Medulla oblongata (tissue), 1 donor: ENCODE results near the gene ACACB.
A peak's percentile ranks its signal among the peaks of the same experiment; 100 is the strongest.

Source experiments
- DNase-seq: peaks from one replicate; pipeline ENCODE4 v3.0.0-alpha.2; 2015; ENCODE audit errors: extremely low spot score

Gene ACACB

DNA sequence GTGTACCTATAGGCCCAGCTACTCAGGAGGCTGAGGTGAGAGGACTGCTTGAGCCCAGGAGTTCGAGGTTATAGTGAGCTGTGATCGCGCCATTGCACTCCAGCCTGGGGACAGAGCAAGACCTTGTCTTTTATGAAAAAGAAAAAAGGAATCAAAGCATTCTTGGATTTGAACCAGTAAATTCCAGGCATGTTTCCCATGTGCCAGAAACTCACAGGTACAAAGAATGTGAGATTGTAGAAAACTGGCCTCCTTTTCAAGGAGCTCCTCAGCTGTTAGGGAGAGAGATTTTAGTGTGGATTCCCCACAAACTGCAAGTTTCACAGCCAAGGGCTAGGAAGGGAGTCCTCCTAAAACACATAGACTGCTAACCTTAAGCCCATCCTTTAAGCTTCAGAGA, 97.7 kb downstream of the ACACB start:
- no peak for DNase-seq

DNA sequence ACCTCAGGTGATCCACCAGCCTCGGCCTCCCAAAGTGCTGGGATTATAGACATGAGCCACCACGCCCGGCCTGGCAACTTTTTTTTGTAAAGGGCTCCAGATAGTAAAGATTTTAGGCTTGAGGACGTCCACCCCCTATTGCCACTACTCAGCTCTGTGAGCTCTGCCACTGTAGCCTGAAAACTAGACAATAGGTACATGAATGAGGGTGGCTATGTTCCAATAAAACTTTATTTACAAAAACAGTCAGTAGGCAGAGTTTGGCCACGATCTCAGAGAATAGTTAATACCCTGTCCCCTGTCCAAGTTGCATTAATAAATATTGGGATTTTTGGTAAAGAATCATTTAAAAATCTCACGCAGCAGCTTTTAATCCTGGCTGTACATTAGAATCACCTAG, 102.6 kb downstream of the ACACB start:
- DNase-seq: no peak

DNA sequence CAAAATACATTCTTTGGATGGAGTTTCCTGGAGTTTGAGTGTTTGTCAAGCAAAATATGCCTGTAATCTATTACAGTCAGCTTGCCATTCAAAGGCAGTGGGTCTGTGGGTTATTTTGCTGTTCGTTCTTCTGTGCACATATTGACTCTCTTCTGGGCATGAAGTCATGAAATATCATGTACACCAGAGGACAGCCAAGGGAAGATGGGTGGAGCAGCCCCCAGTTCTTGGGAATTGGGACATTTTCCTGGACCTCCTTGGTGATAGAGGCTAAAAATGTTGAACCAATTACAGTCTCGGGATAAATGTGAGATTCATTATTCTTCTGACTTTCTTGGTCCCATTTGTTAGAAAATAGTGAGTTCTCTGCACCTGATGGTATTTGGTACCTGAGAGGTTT, 103.6 kb downstream of the ACACB start:
- no peak for DNase-seq

DNA sequence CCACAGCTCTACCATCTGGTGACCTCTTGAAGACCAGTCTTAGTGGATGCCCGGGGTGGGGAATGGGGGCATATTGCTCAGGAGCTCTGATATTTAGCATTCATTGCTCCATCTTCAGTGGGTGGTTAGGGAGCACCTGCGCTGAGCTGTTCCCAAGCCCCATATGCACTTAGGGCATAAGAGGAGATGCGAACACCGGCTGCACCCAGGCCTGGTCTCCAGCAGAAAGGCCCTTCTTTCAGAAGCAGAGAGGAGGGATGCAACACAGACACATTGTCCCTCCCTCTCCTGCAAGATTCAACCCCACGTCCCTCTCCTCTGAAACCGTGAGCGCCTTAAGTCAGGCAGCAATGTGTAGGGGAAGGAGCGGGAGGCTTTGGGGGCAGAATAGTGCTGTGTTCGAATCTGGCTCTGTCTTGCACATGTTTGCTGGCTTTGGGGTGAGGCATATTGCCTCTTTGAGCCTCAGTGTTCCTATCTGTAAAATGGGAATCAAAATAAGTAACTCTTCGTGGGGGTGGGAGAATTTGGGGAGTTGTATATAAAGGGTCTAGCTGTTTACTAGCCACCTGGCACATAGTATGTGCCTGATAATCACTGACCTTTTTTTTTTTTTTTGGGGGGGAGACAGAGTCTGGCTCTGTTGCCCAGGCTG, 105.0 kb downstream of the ACACB start:
- no peak for DNase-seq

- no peak for DNase-seq
These were observed 105.7 kb downstream of the ACACB start for GRCh38 chr12:109222062-109222461.

DNA sequence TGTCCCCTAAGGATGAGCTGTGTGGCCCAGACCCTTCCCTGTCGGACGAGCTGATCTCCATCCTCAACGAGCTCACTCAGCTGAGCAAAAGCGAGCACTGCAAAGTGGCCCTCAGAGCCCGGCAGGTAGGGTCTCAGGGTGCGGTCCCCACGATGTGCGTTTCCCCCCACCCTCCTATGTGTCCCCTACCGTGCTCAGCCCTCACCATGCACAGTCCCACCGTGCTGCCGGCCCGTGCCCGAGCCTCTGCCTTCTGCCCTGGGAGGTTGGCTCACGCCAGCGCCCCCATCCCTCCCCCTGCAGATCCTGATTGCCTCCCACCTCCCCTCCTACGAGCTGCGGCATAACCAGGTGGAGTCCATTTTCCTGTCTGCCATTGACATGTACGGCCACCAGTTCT, 106.1 kb downstream of the ACACB start:
- no peak for DNase-seq

DNA sequence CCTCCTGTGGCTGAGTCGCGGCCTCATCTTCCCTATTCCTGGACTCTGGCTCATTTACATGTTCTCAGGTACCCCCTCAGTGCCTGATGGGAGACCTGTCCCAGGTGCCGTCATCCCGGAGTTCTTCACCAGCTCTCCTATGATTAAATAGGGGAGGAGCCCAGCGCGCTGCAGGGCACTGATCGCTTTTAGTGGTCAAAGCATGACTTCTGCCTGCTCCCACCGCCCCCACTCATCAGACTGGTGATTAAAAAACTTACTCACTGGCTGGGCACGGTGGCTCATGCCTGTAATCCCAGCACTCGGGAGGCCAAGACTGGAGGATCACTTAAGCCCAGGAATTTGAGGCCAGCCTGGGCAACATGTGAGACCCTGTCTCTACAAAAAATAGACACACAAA, 106.8 kb downstream of the ACACB start:
- DNase-seq: no peak

DNA sequence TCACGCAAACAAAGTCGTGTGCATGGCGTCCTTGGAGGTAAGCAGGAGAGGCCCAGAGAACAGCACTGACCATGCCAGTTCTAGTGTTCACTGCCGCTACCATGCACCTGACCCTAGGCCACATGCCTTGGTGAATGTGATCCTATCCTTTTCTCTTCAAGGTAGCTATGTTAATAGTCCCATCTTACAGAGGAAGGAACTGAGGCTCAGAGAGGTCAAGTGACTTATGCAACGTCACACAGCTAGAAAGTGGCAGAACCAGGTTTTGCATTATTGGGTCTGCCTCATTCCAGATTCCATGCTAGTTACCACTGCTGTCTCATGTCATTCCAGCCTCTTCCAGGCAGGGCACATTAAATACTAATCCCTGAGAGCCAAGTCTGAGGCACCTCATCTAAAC, 107.5 kb downstream of the ACACB start:
- DNase-seq: no peak

GRCh38 chr12:109228664-109229063, 112.3 kb downstream of the ACACB start:
- DNase-seq: no peak

GRCh38 chr12:109230193-109230592, 113.8 kb downstream of the ACACB start:
- no peak for DNase-seq

DNA sequence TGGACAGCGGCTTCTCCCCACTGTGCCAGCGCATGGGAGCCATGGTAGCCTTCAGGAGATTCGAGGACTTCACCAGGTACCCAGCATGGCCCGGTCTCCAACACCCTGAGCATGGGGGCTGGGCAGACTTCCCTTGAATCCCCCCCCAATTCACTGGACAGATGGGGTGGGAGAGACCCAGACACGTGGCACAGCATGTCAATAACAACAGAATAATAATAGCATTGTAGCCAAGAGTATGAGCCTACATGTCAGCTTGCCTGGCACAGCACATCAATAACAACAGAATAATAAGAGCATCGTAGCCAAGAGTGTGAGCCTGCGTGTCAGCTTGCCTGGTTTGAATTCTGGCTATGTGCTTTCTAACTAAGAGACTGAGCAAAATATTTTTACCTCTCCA, 116.3 kb downstream of the ACACB start:
- DNase-seq: peak; percentile 30

DNA sequence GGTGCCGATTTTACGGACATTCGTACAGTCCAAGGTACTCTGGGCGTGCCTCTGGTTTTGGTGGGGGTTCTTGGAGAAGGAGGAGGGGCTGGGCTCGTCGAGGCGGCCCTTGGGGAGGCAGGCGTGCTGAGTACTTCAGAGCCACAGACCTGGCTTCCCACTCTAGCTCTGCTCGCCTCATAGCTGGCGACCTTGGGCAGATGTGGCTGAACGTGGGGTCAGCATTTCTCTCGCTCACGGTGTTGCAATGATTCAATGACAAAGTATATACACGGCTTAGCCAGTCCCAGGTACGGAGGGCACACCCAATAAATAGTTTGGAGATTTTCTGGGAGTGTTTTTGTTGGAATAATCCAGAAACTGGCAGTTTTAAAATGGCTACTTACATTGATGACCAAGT, 117.6 kb downstream of the ACACB start:
- DNase-seq: no peak

GRCh38 chr12:109236257-109236656, 119.9 kb downstream of the ACACB start:
- DNase-seq: no peak

- DNase-seq: no peak
These were observed 122.8 kb downstream of the ACACB start for GRCh38 chr12:109239179-109239578.

- DNase-seq: no peak
These were observed 123.3 kb downstream of the ACACB start for GRCh38 chr12:109239691-109240090.

GRCh38 chr12:109240365-109240764, 124.0 kb downstream of the ACACB start:
- DNase-seq: no peak

GRCh38 chr12:109241936-109242335, 125.5 kb downstream of the ACACB start:
- no peak for DNase-seq

DNA sequence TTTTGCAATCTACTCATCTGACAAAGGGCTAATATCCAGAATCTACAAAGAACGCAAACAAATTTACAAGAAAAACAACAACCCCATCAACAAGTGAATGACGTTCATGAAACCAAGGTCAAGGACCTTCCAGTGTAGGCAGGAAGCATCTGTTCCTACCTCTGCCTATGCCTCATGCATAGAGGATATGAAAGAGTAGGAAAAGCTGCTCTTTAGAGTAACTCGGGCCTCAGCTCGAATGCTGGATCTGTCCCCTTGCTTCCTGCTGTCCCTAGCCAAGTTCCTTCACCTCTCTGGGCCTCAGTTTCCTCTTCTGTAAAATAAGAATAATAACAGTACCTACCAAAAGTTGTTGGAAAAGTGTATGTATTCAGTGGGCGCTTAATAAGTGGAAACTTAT, 127.7 kb downstream of the ACACB start:
- no peak for DNase-seq

- DNase-seq: no peak
These were observed 129.8 kb downstream of the ACACB start for GRCh38 chr12:109246221-109246620.

GRCh38 chr12:109247831-109248654, 131.7 kb downstream of the ACACB start:
- no peak for DNase-seq

DNA sequence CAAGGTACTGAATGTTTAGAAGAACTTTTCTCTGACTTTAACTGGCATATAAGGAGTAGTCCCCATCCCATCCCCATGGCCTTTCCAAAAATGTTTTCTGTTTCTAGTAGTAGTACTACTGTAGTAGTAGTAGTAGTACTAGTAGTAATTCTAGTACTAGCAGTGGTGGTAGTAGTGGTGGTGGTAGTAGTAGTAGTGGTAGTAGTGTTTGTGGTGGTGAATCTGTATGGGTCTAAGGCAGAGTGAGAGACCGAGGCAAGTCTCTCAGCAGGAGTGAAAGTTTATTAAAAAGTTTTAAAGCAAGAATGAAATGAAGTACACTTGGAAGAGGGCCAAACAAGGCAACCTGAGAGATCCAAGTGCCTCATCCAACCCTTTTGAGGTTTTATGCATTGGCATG, 134.1 kb downstream of the ACACB start:
- DNase-seq: no peak

DNA sequence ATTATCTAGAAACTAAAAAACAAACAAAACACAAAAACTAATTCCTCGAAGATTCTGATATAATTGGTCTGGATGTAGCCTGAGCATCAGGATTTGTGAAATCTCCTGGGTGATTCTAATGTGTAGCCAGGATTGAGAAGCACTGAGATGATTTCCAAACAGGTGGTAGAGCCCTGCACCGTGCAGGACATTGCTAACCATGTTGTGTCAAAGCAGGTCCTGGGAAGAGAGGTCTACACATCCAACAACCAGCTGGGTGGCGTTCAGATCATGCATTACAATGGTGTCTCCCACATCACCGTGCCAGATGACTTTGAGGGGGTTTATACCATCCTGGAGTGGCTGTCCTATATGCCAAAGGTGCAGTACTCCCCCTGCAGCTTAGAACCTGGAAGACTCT, 136.4 kb downstream of the ACACB start:
- DNase-seq: no peak

GRCh38 chr12:109253913-109254544, 137.6 kb downstream of the ACACB start:
- no peak for DNase-seq
